GM12878 (cell line): ENCODE data around the gene TTC29. TPM values are rescaled to one million over a fixed set of nuclear protein-coding genes. Genes with fewer than 3 reads are reported as not detected.

Experiments used
- ATAC-seq: fragments of 200-7000 bp; cut with Tn5 transposase; 3 replicates; pipeline ENCODE4 v1.9.1; 2020; ENCODE audit warnings: mild to moderate bottlenecking, moderate library complexity
- BruUV-seq: library from RNA; stranded (reverse); fragments of 400-500 nt; replicated peaks from 2 replicates; lab custom pipeline; 2021; lab: Mats Ljungman, UMichigan
- CTCF ChIA-PET: fragments of 300-600 bp; sonication (Branson Sonifier 250); formaldehyde crosslinking; extraction: SDS; loops from one replicate; lab custom pipeline; 2021; ENCODE audit warnings: inconsistent platforms; lab: Yijun Ruan, JAX
- POLR2A ChIA-PET: fragments of 350-600 bp; formaldehyde crosslinking; extraction: SDS; loops from one replicate; lab custom pipeline; 2021; ENCODE audit warnings: inconsistent platforms; lab: Charles Lee
- RAD21 ChIA-PET: fragments of 300-600 bp; sonication (Branson Sonifier 250); formaldehyde crosslinking; loops from one replicate; lab custom pipeline; 2023; ENCODE audit warnings: antibody characterized with exemption; ENCODE audit not compliant: unreplicated experiment; lab: Charles Lee
- SMC1A ChIA-PET: fragments of 300-600 bp; sonication (Branson Sonifier 250); formaldehyde crosslinking; loops from one replicate; lab custom pipeline; 2023; ENCODE audit not compliant: unreplicated experiment, uncharacterized antibody; lab: Charles Lee
- DNase-seq: peaks from one replicate; pipeline ENCODE4 v3.0.0-alpha.2; 2011; ENCODE audit warnings: low read depth, low spot score
- FAIRE-seq: peaks from 3 replicates; lab custom pipeline; 2011; peaks lifted over from hg19 to GRCh38; lab: Jason Lieb, UNC
- H2AFZ ChIP-seq: 2 replicates; pipeline ENCODE4 v1.6.0; 2011; ENCODE audit warnings: low read depth, low read length, control low read depth; ENCODE audit not compliant: control insufficient read depth
- H3K27ac ChIP-seq: 2 replicates; pipeline ENCODE4 v1.5.1; 2011; ENCODE audit warnings: control low read depth; ENCODE audit not compliant: control insufficient read depth, insufficient read depth
- H3K27me3 ChIP-seq, 2 experiments: replicated peaks in 1 of 2; 2 replicates each; pipeline versions ENCODE4 v1.6.0 to v1.6.1; 2011; ENCODE audit warnings: low read length in 1 of 2; ENCODE audit not compliant: control insufficient read depth in 2 of 2, insufficient read depth in 2 of 2
- H3K36me3 ChIP-seq, 2 experiments: 2 replicates each; pipeline ENCODE4 v1.5.1; 2011; ENCODE audit warnings: low read length in 1 of 2; ENCODE audit not compliant: control insufficient read depth in 2 of 2, insufficient read depth in 2 of 2
- H3K4me1 ChIP-seq: 2 replicates; pipeline ENCODE4 v1.6.1; 2011; ENCODE audit warnings: mild to moderate bottlenecking, low read length, moderate library complexity, mixed read lengths; ENCODE audit not compliant: control insufficient read depth, insufficient read depth
- H3K4me2 ChIP-seq: 2 replicates; pipeline ENCODE4 v1.6.0; 2011; ENCODE audit warnings: control low read depth; ENCODE audit not compliant: control insufficient read depth, insufficient read depth
- H3K4me3 ChIP-seq: fragments of 200-600 bp; sonication (generic); 2 replicates; pipeline ENCODE4 v1.5.1; 2016
- H3K79me2 ChIP-seq: 2 replicates; pipeline ENCODE4 v1.6.0; 2011; ENCODE audit warnings: low read length; ENCODE audit not compliant: control insufficient read depth, insufficient read depth
- H3K9ac ChIP-seq: 2 replicates; pipeline ENCODE4 v1.8.0; 2011; ENCODE audit warnings: low read length, control low read depth, mixed read lengths; ENCODE audit not compliant: control insufficient read depth, insufficient read depth
- H3K9me3 ChIP-seq: replicated peaks from 3 replicates; pipeline ENCODE4 v1.5.1; 2011; ENCODE audit warnings: mild to moderate bottlenecking, low read length; ENCODE audit not compliant: control insufficient read depth, insufficient read depth
- H4K20me1 ChIP-seq: 2 replicates; pipeline ENCODE4 v1.6.0; 2011; ENCODE audit not compliant: control insufficient read depth, insufficient read depth
- ATF3 ChIP-seq: IDR thresholded peaks from 2 replicates; pipeline ENCODE4 v1.6.1; 2011; ENCODE audit warnings: low read depth, mild to moderate bottlenecking, low read length, moderate library complexity, borderline replicate concordance; ENCODE audit errors: extremely low read depth
- BACH1 ChIP-seq: fragments of 450-650 bp; IDR thresholded peaks from 2 replicates; pipeline ENCODE4 v1.6.1; 2017; ENCODE audit warnings: mild to moderate bottlenecking, borderline replicate concordance
- BRCA1 ChIP-seq: IDR thresholded peaks from 2 replicates; pipeline ENCODE4 v1.6.1; 2011; ENCODE audit warnings: low read depth, low read length, improper control_type of control experiment
- CBX5 ChIP-seq: sonication (generic); IDR thresholded peaks from 2 replicates; pipeline ENCODE4 v1.6.1; 2016; ENCODE audit warnings: low read depth, moderate library complexity, mild to moderate bottlenecking, inconsistent platforms
- CREM ChIP-seq: IDR thresholded peaks from 2 replicates; pipeline ENCODE4 v1.6.1; 2014; ENCODE audit warnings: antibody characterized with exemption, low read depth
- IRF4 ChIP-seq: IDR thresholded peaks from 2 replicates; pipeline ENCODE4 v1.6.1; 2011; ENCODE audit warnings: low read depth, low read length
- JUNB ChIP-seq: IDR thresholded peaks from 2 replicates; pipeline ENCODE4 v1.6.1; 2016; ENCODE audit warnings: antibody characterized with exemption, mild to moderate bottlenecking
- KDM1A ChIP-seq: fragments of 200-600 bp; sonication (generic); IDR thresholded peaks from 2 replicates; pipeline ENCODE4 v1.6.1; 2016; ENCODE audit warnings: borderline replicate concordance
- MAX ChIP-seq: IDR thresholded peaks from 2 replicates; pipeline ENCODE4 v1.6.1; 2012; ENCODE audit warnings: low read depth, low read length, improper control_type of control experiment
- NBN ChIP-seq: fragments of 450-650 bp; IDR thresholded peaks from 2 replicates; pipeline ENCODE4 v1.6.1; 2016
- NFXL1 ChIP-seq: fragments of 450-650 bp; IDR thresholded peaks from 2 replicates; pipeline ENCODE4 v1.6.1; 2017; ENCODE audit warnings: antibody characterized with exemption, mild to moderate bottlenecking, borderline replicate concordance
- NFYA ChIP-seq: IDR thresholded peaks from 2 replicates; pipeline ENCODE4 v1.6.1; 2011; ENCODE audit warnings: low read depth, mild to moderate bottlenecking, low read length, improper control_type of control experiment, borderline replicate concordance
- POLR2AphosphoS2 ChIP-seq: IDR thresholded peaks from 2 replicates; pipeline ENCODE4 v1.6.1; 2011; ENCODE audit warnings: low read depth, mild to moderate bottlenecking, low read length, improper control_type of control experiment, moderate library complexity
- POLR2AphosphoS5 ChIP-seq: IDR thresholded peaks from 2 replicates; pipeline ENCODE4 v1.6.1; 2011; ENCODE audit warnings: mild to moderate bottlenecking, low read length, inconsistent platforms
- RAD51 ChIP-seq: fragments of 450-650 bp; IDR thresholded peaks from 2 replicates; pipeline ENCODE4 v1.6.1; 2016; ENCODE audit warnings: moderate library complexity, mild to moderate bottlenecking, inconsistent platforms
- SRF ChIP-seq, 2 experiments: IDR thresholded peaks; 2 replicates each; pipeline ENCODE4 v1.6.1; 2011; ENCODE audit warnings: low read depth in 2 of 2, low read length in 2 of 2, mild to moderate bottlenecking in 1 of 2, moderate library complexity in 1 of 2
- TAF1 ChIP-seq: IDR thresholded peaks from 2 replicates; pipeline ENCODE4 v1.6.1; 2011; ENCODE audit warnings: mild to moderate bottlenecking, low read depth, low read length, borderline replicate concordance
- TBL1XR1 ChIP-seq: IDR thresholded peaks from 2 replicates; pipeline ENCODE4 v1.6.1; 2012; ENCODE audit warnings: low read depth, low read length, improper control_type of control experiment
- USF2 ChIP-seq: IDR thresholded peaks from 2 replicates; pipeline ENCODE4 v1.6.1; 2011; ENCODE audit warnings: low read depth, low read length, improper control_type of control experiment, borderline replicate concordance
- WGBS: methylation state at CpG from one replicate; pipeline ENCODE4 v1.1.6; 2016; ENCODE audit warnings: low lambda C conversion rate; ENCODE audit not compliant: insufficient replicate concordance, insufficient coverage; ENCODE audit errors: missing lambda C conversion rate; 5-methylcytosine and 5-hydroxymethylcytosine counted together
- in situ Hi-C: fragments of 300-500 bp; cut with MboI; formaldehyde crosslinking; loops from 9 replicates; pipeline ENCODE4 v1.14.3; 2018; ENCODE audit warnings: mixed read lengths
- intact Hi-C: fragments of 100-400 bp; cut with micrococcal nuclease; formaldehyde crosslinking; loops from one replicate; pipeline ENCODE4 v1.14.2; 2022; ENCODE audit not compliant: unreplicated experiment
- polyA plus RNA-seq, 11 experiments: library from polyadenylated mRNA; depleted of rRNA in 4 of 11; unstranded in 6 of 11; stranded (reverse) in 5 of 11; fragments of >200 nt; fragmentation: Nextera tagmentation in 4 of 11; fragmentation: Illumina TruSeq in 1 of 11; extraction: Ambion mirVana in 4 of 11; extraction: Trizol in 1 of 11; gene quantifications; 1 replicate in 1 of 11; 2 replicates in 10 of 11; pipeline versions ENCODE4 v1.2.1 to v1.2.3, GENCODE V29; 2011 to 2016; ENCODE audit warnings: inconsistent platforms in 2 of 11, missing spikeins in 2 of 11, low read depth in 1 of 11
- total RNA-seq, 4 experiments: library from RNA; depleted of rRNA in 3 of 4; stranded (reverse); fragments of >200 nt in 3 of 4; fragmentation: Illumina TruSeq in 1 of 4; extraction: Trizol in 1 of 4; gene quantifications; 2 replicates each; pipeline versions ENCODE4 v1.2.1 to v1.2.3, GENCODE V29; 2013 to 2021
- TF ChIP-seq, protein P1 (sequence below): fragments of 450-650 bp; IDR thresholded peaks from 2 replicates; pipeline ENCODE4 v1.6.1; 2016; ENCODE audit warnings: mild to moderate bottlenecking

Gene TTC29
- total and polyA plus RNA-seq, 10 of the 15 experiments (the other 5 are each of a cell fraction or from before 2014, with no cell fraction given), result not detected

DNA sequence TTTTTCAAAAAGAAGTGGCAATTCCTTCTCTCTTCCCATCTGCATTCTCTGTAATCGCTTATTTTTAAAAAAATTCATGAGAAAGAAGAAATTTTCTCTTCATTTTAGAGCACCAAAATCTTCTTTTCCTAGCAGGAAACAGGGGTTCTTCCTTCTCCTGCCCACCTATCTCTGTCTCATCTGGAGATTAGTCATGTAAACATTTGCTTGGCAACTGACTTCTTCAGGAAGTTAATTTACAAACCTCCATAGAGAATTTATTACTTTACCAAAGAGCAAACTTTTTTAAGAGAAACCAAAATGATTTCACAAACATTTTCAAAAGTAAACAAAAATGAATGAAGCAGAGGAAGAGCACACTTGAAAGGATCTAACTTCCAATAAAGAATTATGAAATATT, 13.5 kb downstream of the TTC29 start:
- Histone ChIP-seq H3K36me3 (no peaks in the 10 kb centered on the region), H3K9me3 (no peaks in the 10 kb centered on the region), H4K20me1 (no peaks in the 10 kb centered on the region), H2AFZ (no peak overlapping the region), H3K27me3 (peaks cover 0 to 3% of the 10 kb centered on the region in 2 experiments; a peak in 1 of 4 replicates), H3K4me1 (no peaks in the 10 kb centered on the region), H3K79me2 (no peaks in the 10 kb centered on the region), H3K4me3 (no peak overlapping the region), H3K4me2 (no peak overlapping the region), H3K27ac (no peak overlapping the region), H3K9ac (no peak overlapping the region)
- ChIA-PET CTCF (no interaction called here), POLR2A (interaction anchor here (0.7 kb wide), 1 partner anchor 1227 kb away, joined by 3 read pairs; no protein-coding TSS in a partner anchor), RAD21 (no interaction called here), SMC1A (interaction anchor here (1.5 kb wide), 1 partner anchor 589 kb away, joined by 3 read pairs; no protein-coding TSS in a partner anchor)
- no peak for FAIRE-seq
- no TSS peak for BruUV-seq
- DNase-seq, result no peak
- 15% methylated on average over 1 of the region's 1 CpG for WGBS
- ATAC-seq, result no peak
- intact Hi-C loops (no loop called here), in situ Hi-C loops (no loop called here)
- TF ChIP-seq JUNB, result no peak
- TF ChIP-seq POLR2AphosphoS2, result no peak
- no peak for TF ChIP-seq SRF (IDR thresholded peaks at IDR 0.05; ENCODE audit: low read depth in 2 of 2, low read length in 2 of 2)
- TF ChIP-seq, protein P1, sequence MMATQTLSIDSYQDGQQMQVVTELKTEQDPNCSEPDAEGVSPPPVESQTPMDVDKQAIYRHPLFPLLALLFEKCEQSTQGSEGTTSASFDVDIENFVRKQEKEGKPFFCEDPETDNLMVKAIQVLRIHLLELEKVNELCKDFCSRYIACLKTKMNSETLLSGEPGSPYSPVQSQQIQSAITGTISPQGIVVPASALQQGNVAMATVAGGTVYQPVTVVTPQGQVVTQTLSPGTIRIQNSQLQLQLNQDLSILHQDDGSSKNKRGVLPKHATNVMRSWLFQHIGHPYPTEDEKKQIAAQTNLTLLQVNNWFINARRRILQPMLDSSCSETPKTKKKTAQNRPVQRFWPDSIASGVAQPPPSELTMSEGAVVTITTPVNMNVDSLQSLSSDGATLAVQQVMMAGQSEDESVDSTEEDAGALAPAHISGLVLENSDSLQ, result no peak
- no peak for TF ChIP-seq RAD51
- TF ChIP-seq USF2, result no peak
- TF ChIP-seq CREM, result no peak
- no peak for TF ChIP-seq NFYA
- no peak for TF ChIP-seq BRCA1
- TF ChIP-seq BACH1, result no peak
- TF ChIP-seq TAF1, result no peak
- no peak for TF ChIP-seq NFXL1
- no peak for TF ChIP-seq KDM1A
- TF ChIP-seq CBX5, result no peak
- no peak for TF ChIP-seq IRF4
- no peak for TF ChIP-seq POLR2AphosphoS5
- TF ChIP-seq MAX, result no peak
- TF ChIP-seq NBN, result no peak
- TF ChIP-seq TBL1XR1, result no peak
- TF ChIP-seq ATF3, result no peak
